Mononuclear cell (primary cell): ENCODE data around the gene TIAL1. TPM values are rescaled to one million over a fixed set of nuclear protein-coding genes. Genes with fewer than 3 reads are reported as not detected.
"Not testable (repeated sequence)": the region's sequence is repeated elsewhere in the genome, so short reads cannot be mapped to it uniquely, and the experiment has no call there.

Source experiments
- H3K27me3 ChIP-seq: 2 replicates; pipeline ENCODE4 v1.6.0; 2011; ENCODE audit warnings: low read length, control low read depth; ENCODE audit not compliant: insufficient read depth
- H3K4me1 ChIP-seq: 2 replicates; pipeline ENCODE4 v1.5.1; 2011; ENCODE audit warnings: mild to moderate bottlenecking, low read length, control low read depth; ENCODE audit not compliant: insufficient read depth
- H3K4me3 ChIP-seq: 2 replicates; pipeline ENCODE4 v1.5.1; 2011; ENCODE audit warnings: mild to moderate bottlenecking, low read length, moderate library complexity
- H3K9me3 ChIP-seq: 2 replicates; pipeline ENCODE4 v1.5.1; 2011; ENCODE audit warnings: low read depth, mild to moderate bottlenecking, control low read depth, low read length
- total RNA-seq: library from RNA; depleted of rRNA; stranded (reverse); fragments of >200 nt; gene quantifications from one replicate; pipeline ENCODE4 v1.2.3, GENCODE V29; 2012

TIAL1 gene
- total RNA-seq, 1 donor, result 101 TPM

- no peaks in the 10 kb centered on the region for H3K27me3 ChIP-seq
- no peaks in the 10 kb centered on the region for H3K9me3 ChIP-seq
- no peak overlapping the region for H3K4me3 ChIP-seq
- peaks cover 4% of the 10 kb centered on the region for H3K4me1 ChIP-seq
Observed at GRCh38 chr10:119621078-119621384, 24.3 kb upstream of the TIAL1 start.

- no peaks in the 10 kb centered on the region for H3K27me3 ChIP-seq
- H3K9me3 ChIP-seq, result no peaks in the 10 kb centered on the region
- H3K4me3 ChIP-seq, result no peak overlapping the region
- peaks cover 4% of the 10 kb centered on the region for H3K4me1 ChIP-seq
Observed at GRCh38 chr10:119620241-119621077, 23.7 kb upstream of the TIAL1 start.

GRCh38 chr10:119619811-119620210 lies 23.0 kb upstream of the TIAL1 start:
- not testable (repeated sequence) for H3K4me3 ChIP-seq, H3K9me3 ChIP-seq, H3K4me1 ChIP-seq, H3K27me3 ChIP-seq

- Histone ChIP-seq H3K4me3 (no peak overlapping the region), H3K9me3 (no peaks in the 10 kb centered on the region), H3K27me3 (no peaks in the 10 kb centered on the region), H3K4me1 (peaks cover 4% of the 10 kb centered on the region)
Observed at GRCh38 chr10:119619215-119619614, 22.5 kb upstream of the TIAL1 start.

GRCh38 chr10:119616882-119617570 lies 20.3 kb upstream of the TIAL1 start:
- no peaks in the 10 kb centered on the region for H3K27me3 ChIP-seq
- peaks cover 4% of the 10 kb centered on the region for H3K4me1 ChIP-seq
- no peak overlapping the region for H3K4me3 ChIP-seq
- H3K9me3 ChIP-seq, result no peaks in the 10 kb centered on the region

- Histone ChIP-seq H3K4me3 (no peak overlapping the region), H3K4me1 (peaks cover 4% of the 10 kb centered on the region), H3K9me3 (no peaks in the 10 kb centered on the region), H3K27me3 (no peaks in the 10 kb centered on the region)
Observed at GRCh38 chr10:119614686-119615085, 17.9 kb upstream of the TIAL1 start.

- Histone ChIP-seq H3K4me1 (peaks cover 4% of the 10 kb centered on the region), H3K4me3 (no peak overlapping the region), H3K27me3 (no peaks in the 10 kb centered on the region), H3K9me3 (no peaks in the 10 kb centered on the region)
Observed at GRCh38 chr10:119613741-119614140, 17.0 kb upstream of the TIAL1 start.

GRCh38 chr10:119611433-119611832 lies 14.7 kb upstream of the TIAL1 start:
- Histone ChIP-seq H3K9me3 (no peaks in the 10 kb centered on the region), H3K27me3 (no peaks in the 10 kb centered on the region), H3K4me3 (no peak overlapping the region), H3K4me1 (no peaks in the 10 kb centered on the region)

GRCh38 chr10:119609516-119609915 lies 12.8 kb upstream of the TIAL1 start:
- Histone ChIP-seq H3K4me1 (no peaks in the 10 kb centered on the region), H3K9me3 (no peaks in the 10 kb centered on the region), H3K4me3 (no peak overlapping the region), H3K27me3 (no peaks in the 10 kb centered on the region)

- H3K4me1 ChIP-seq, result no peaks in the 10 kb centered on the region
- no peaks in the 10 kb centered on the region for H3K9me3 ChIP-seq
- H3K4me3 ChIP-seq, result no peak overlapping the region
- no peaks in the 10 kb centered on the region for H3K27me3 ChIP-seq
Observed at GRCh38 chr10:119608316-119609155, 11.8 kb upstream of the TIAL1 start.

GRCh38 chr10:119604468-119604867 lies 7.7 kb upstream of the TIAL1 start:
- Histone ChIP-seq H3K27me3 (no peaks in the 10 kb centered on the region), H3K4me1 (no peaks in the 10 kb centered on the region), H3K4me3 (no peak overlapping the region), H3K9me3 (no peaks in the 10 kb centered on the region)

- Histone ChIP-seq H3K4me3 (no peak overlapping the region), H3K27me3 (no peaks in the 10 kb centered on the region), H3K9me3 (no peaks in the 10 kb centered on the region), H3K4me1 (peaks cover 7% of the 10 kb centered on the region)
Observed at GRCh38 chr10:119602241-119603095, 5.7 kb upstream of the TIAL1 start.

- Histone ChIP-seq H3K4me1 (peaks cover 31% of the 10 kb centered on the region), H3K4me3 (no peak overlapping the region), H3K27me3 (no peaks in the 10 kb centered on the region), H3K9me3 (no peaks in the 10 kb centered on the region)
Observed at GRCh38 chr10:119598397-119598796, 1.6 kb upstream of the TIAL1 start.

- peak overlapping the region; percentile 97 for H3K4me3 ChIP-seq
Observed at GRCh38 chr10:119597405-119598186, 832 bp upstream of the TIAL1 start.

More at GRCh38 chr10:119597405-119598186, 832 bp upstream of the TIAL1 start:
- no peaks in the 10 kb centered on the region for H3K27me3 ChIP-seq
- H3K9me3 ChIP-seq, result no peaks in the 10 kb centered on the region
- peaks cover 37% of the 10 kb centered on the region for H3K4me1 ChIP-seq
